ENCODE results near the gene PTPRD.
"Not testable (repeated sequence)": the region's sequence is repeated elsewhere in the genome, so short reads cannot be mapped to it uniquely, and the experiment has no call there.

PTPRD gene

GRCh38 chr9:8946461-8946860 lies 1666.3 kb downstream of the PTPRD start:
- no peak for DNase-seq

GRCh38 chr9:8943392-8943791 lies 1669.4 kb downstream of the PTPRD start:
- no peak for DNase-seq

- no peak for DNase-seq
Observed at GRCh38 chr9:8940650-8941049, 1672.2 kb downstream of the PTPRD start.

- DNase-seq, result no peak
Observed at GRCh38 chr9:8926461-8926860, 1686.3 kb downstream of the PTPRD start.

GRCh38 chr9:8924562-8924961 lies 1688.2 kb downstream of the PTPRD start:
- DNase-seq, result no peak

GRCh38 chr9:8920478-8921183 lies 1692.2 kb downstream of the PTPRD start:
- not testable (repeated sequence) for DNase-seq

- no peak for DNase-seq
Observed at GRCh38 chr9:8917956-8918739, 1694.7 kb downstream of the PTPRD start.

GRCh38 chr9:8916771-8917170 lies 1696.0 kb downstream of the PTPRD start:
- no peak for DNase-seq

GRCh38 chr9:8907868-8908267 lies 1704.9 kb downstream of the PTPRD start:
- no peak for DNase-seq

GRCh38 chr9:8905731-8906130 lies 1707.1 kb downstream of the PTPRD start:
- DNase-seq, result no peak

- no peak for DNase-seq
Observed at GRCh38 chr9:8904771-8905515, 1707.9 kb downstream of the PTPRD start.

GRCh38 chr9:8903077-8903476 lies 1709.7 kb downstream of the PTPRD start:
- no peak for DNase-seq

GRCh38 chr9:8901146-8901545 lies 1711.7 kb downstream of the PTPRD start:
- DNase-seq, result no peak

GRCh38 chr9:8899511-8899910 lies 1713.3 kb downstream of the PTPRD start:
- DNase-seq, result no peak

- no peak for DNase-seq
Observed at GRCh38 chr9:8895861-8896224, 1717.0 kb downstream of the PTPRD start.

- peak; percentile 78 for DNase-seq
Observed at GRCh38 chr9:8895106-8895860, 1717.5 kb downstream of the PTPRD start.

- DNase-seq, result no peak
Observed at GRCh38 chr9:8890695-8891094, 1722.1 kb downstream of the PTPRD start.

GRCh38 chr9:8889100-8889499 lies 1723.7 kb downstream of the PTPRD start:
- no peak for DNase-seq

- no peak for DNase-seq
Observed at GRCh38 chr9:8888591-8888990, 1724.2 kb downstream of the PTPRD start.

- no peak for DNase-seq
Observed at GRCh38 chr9:8887369-8887768, 1725.4 kb downstream of the PTPRD start.

GRCh38 chr9:8883321-8883720 lies 1729.5 kb downstream of the PTPRD start:
- no peak for DNase-seq

GRCh38 chr9:8880060-8880459 lies 1732.7 kb downstream of the PTPRD start:
- DNase-seq, result no peak

GRCh38 chr9:8879284-8879683 lies 1733.5 kb downstream of the PTPRD start:
- no peak for DNase-seq
